ENCODE measurements around the gene PRRT3.

PRRT3 gene

GRCh38 chr3:9915254-9916141 is 36.7 kb downstream of the PRRT3 start:
- TF ChIP-seq FOXP2 (optimal IDR thresholded peaks at IDR 0.05; ENCODE audit: borderline replicate concordance, extremely low read depth, extremely low read length, insufficient read depth) (peak; percentile 23), POLR2AphosphoS5 (IDR thresholded peaks at IDR 0.05; ENCODE audit: low read depth, low read length) (peak; percentile 79), TAF1 (IDR thresholded peaks at IDR 0.05; ENCODE audit: borderline replicate concordance, insufficient read depth, low read length) (no peak), SIN3A (IDR thresholded peaks at IDR 0.05; ENCODE audit: borderline replicate concordance, insufficient read depth, low read length) (no peak)
- TF ChIP-seq, protein P1, sequence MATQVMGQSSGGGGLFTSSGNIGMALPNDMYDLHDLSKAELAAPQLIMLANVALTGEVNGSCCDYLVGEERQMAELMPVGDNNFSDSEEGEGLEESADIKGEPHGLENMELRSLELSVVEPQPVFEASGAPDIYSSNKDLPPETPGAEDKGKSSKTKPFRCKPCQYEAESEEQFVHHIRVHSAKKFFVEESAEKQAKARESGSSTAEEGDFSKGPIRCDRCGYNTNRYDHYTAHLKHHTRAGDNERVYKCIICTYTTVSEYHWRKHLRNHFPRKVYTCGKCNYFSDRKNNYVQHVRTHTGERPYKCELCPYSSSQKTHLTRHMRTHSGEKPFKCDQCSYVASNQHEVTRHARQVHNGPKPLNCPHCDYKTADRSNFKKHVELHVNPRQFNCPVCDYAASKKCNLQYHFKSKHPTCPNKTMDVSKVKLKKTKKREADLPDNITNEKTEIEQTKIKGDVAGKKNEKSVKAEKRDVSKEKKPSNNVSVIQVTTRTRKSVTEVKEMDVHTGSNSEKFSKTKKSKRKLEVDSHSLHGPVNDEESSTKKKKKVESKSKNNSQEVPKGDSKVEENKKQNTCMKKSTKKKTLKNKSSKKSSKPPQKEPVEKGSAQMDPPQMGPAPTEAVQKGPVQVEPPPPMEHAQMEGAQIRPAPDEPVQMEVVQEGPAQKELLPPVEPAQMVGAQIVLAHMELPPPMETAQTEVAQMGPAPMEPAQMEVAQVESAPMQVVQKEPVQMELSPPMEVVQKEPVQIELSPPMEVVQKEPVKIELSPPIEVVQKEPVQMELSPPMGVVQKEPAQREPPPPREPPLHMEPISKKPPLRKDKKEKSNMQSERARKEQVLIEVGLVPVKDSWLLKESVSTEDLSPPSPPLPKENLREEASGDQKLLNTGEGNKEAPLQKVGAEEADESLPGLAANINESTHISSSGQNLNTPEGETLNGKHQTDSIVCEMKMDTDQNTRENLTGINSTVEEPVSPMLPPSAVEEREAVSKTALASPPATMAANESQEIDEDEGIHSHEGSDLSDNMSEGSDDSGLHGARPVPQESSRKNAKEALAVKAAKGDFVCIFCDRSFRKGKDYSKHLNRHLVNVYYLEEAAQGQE (IDR thresholded peaks at IDR 0.05; ENCODE audit: insufficient read depth in 1 of 2, low read depth in 2 of 2, low read length in 2 of 2), result no peak

- TF ChIP-seq FOXP2 (optimal IDR thresholded peaks at IDR 0.05; ENCODE audit: borderline replicate concordance, extremely low read depth, extremely low read length, insufficient read depth), result no peak
- TF ChIP-seq, protein P1 (IDR thresholded peaks at IDR 0.05; ENCODE audit: insufficient read depth in 1 of 2, low read depth in 2 of 2, low read length in 2 of 2), result no peak
- TF ChIP-seq SIN3A (IDR thresholded peaks at IDR 0.05; ENCODE audit: borderline replicate concordance, insufficient read depth, low read length), result no peak
These were observed 37.5 kb downstream of the PRRT3 start for GRCh38 chr3:9914559-9915253.

- TF ChIP-seq TAF1 (IDR thresholded peaks at IDR 0.05; ENCODE audit: borderline replicate concordance, insufficient read depth, low read length) (no peak), SIN3A (IDR thresholded peaks at IDR 0.05; ENCODE audit: borderline replicate concordance, insufficient read depth, low read length) (no peak), POLR2AphosphoS5 (IDR thresholded peaks at IDR 0.05; ENCODE audit: low read depth, low read length) (no peak), FOXP2 (optimal IDR thresholded peaks at IDR 0.05; ENCODE audit: borderline replicate concordance, extremely low read depth, extremely low read length, insufficient read depth) (no peak)
- TF ChIP-seq, protein P1 (IDR thresholded peaks at IDR 0.05; ENCODE audit: insufficient read depth in 1 of 2, low read depth in 2 of 2, low read length in 2 of 2), result no peak
These were observed 38.2 kb downstream of the PRRT3 start for GRCh38 chr3:9914011-9914410.

DNA sequence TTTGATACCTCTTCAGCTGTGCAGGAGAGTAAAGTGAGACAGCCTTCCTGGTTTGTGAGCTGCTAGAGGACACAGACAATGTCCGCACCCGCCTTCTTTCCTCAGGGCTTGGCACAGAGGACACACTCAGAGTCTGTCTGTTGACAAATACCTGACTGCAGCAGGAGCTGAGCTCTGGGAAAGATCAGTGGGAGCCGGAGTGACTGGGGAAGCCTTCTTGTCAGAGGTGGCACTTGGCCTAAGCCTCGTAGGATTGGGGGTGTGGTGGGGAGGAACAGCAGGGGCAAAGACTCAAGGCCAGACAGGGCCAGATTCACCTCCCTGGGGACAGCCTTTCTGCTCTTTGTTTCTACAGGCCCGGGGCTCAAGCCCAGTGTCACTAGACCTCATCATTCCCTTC is 38.6 kb downstream of the PRRT3 start:
- TF ChIP-seq, protein P1 (IDR thresholded peaks at IDR 0.05; ENCODE audit: insufficient read depth in 1 of 2, low read depth in 2 of 2, low read length in 2 of 2), result no peak
- no peak for TF ChIP-seq SIN3A (IDR thresholded peaks at IDR 0.05; ENCODE audit: borderline replicate concordance, insufficient read depth, low read length)
- no peak for TF ChIP-seq POLR2AphosphoS5 (IDR thresholded peaks at IDR 0.05; ENCODE audit: low read depth, low read length)
- no peak for TF ChIP-seq TAF1 (IDR thresholded peaks at IDR 0.05; ENCODE audit: borderline replicate concordance, insufficient read depth, low read length)
- no peak for TF ChIP-seq FOXP2 (optimal IDR thresholded peaks at IDR 0.05; ENCODE audit: borderline replicate concordance, extremely low read depth, extremely low read length, insufficient read depth)

Data from PFSK-1 (cell line).